Measurements from ENCODE around the gene MSL3.

MSL3 gene

GRCh38 chrX:11759172-11759460, 1.1 kb downstream of the MSL3 start:
- DNase-seq (ENCODE audit: low read depth, low spot score) = no peak

- no peak for DNase-seq (ENCODE audit: low read depth, low spot score)
Observed at GRCh38 chrX:11759461-11760311, 1.6 kb downstream of the MSL3 start.

GRCh38 chrX:11760958-11761357, 2.9 kb downstream of the MSL3 start:
- DNase-seq (ENCODE audit: low read depth, low spot score) = no peak

GRCh38 chrX:11764602-11765067, 6.6 kb downstream of the MSL3 start:
- DNase-seq (ENCODE audit: low read depth, low spot score) = no peak

- no peak for DNase-seq (ENCODE audit: low read depth, low spot score)
Observed at GRCh38 chrX:11765449-11765848, 7.4 kb downstream of the MSL3 start.

GRCh38 chrX:11766487-11766886, 8.4 kb downstream of the MSL3 start:
- DNase-seq (ENCODE audit: low read depth, low spot score) = no peak

GRCh38 chrX:11768039-11768438, 10.0 kb downstream of the MSL3 start:
- DNase-seq (ENCODE audit: low read depth, low spot score) = no peak

GRCh38 chrX:11770320-11770719, 12.3 kb downstream of the MSL3 start:
- DNase-seq (ENCODE audit: low read depth, low spot score) = no peak

- no peak for DNase-seq (ENCODE audit: low read depth, low spot score)
Observed at GRCh38 chrX:11778230-11778629, 20.2 kb downstream of the MSL3 start.

GRCh38 chrX:11781133-11781532, 23.1 kb downstream of the MSL3 start:
- DNase-seq (ENCODE audit: low read depth, low spot score) = no peak

- DNase-seq (ENCODE audit: low read depth, low spot score) = no peak
Observed at GRCh38 chrX:11781734-11782370, 23.8 kb downstream of the MSL3 start.

GRCh38 chrX:11784543-11784942, 26.5 kb downstream of the MSL3 start:
- no peak for DNase-seq (ENCODE audit: low read depth, low spot score)

GRCh38 chrX:11786862-11787261, 28.8 kb downstream of the MSL3 start:
- no peak for DNase-seq (ENCODE audit: low read depth, low spot score)

- peak; percentile 40 for DNase-seq (ENCODE audit: low read depth, low spot score)
Observed at GRCh38 chrX:11787564-11787963, 29.5 kb downstream of the MSL3 start.

- DNase-seq (ENCODE audit: low read depth, low spot score) = no peak
Observed at GRCh38 chrX:11789809-11790208, 31.8 kb downstream of the MSL3 start.

- DNase-seq (ENCODE audit: low read depth, low spot score) = no peak
Observed at GRCh38 chrX:11791090-11791489, 33.1 kb downstream of the MSL3 start.

GRCh38 chrX:11791537-11791936, 33.5 kb downstream of the MSL3 start:
- DNase-seq (ENCODE audit: low read depth, low spot score) = no peak

- peak; percentile 58 for DNase-seq (ENCODE audit: low read depth, low spot score)
Observed at GRCh38 chrX:11792461-11793421, 34.7 kb downstream of the MSL3 start.

- no peak for DNase-seq (ENCODE audit: low read depth, low spot score)
Observed at GRCh38 chrX:11793734-11794133, 35.7 kb downstream of the MSL3 start.

- DNase-seq (ENCODE audit: low read depth, low spot score) = no peak
Observed at GRCh38 chrX:11813341-11813740, 55.3 kb downstream of the MSL3 start.
